ENCODE data around the gene ASPM. TPM values are rescaled to one million over a fixed set of nuclear protein-coding genes. Genes with fewer than 3 reads are reported as not detected.

The ASPM gene
- total and polyA plus RNA-seq, 2 of the 4 experiments (the other 2 are of a cell fraction) = 7.1 to 27.8 TPM

DNA sequence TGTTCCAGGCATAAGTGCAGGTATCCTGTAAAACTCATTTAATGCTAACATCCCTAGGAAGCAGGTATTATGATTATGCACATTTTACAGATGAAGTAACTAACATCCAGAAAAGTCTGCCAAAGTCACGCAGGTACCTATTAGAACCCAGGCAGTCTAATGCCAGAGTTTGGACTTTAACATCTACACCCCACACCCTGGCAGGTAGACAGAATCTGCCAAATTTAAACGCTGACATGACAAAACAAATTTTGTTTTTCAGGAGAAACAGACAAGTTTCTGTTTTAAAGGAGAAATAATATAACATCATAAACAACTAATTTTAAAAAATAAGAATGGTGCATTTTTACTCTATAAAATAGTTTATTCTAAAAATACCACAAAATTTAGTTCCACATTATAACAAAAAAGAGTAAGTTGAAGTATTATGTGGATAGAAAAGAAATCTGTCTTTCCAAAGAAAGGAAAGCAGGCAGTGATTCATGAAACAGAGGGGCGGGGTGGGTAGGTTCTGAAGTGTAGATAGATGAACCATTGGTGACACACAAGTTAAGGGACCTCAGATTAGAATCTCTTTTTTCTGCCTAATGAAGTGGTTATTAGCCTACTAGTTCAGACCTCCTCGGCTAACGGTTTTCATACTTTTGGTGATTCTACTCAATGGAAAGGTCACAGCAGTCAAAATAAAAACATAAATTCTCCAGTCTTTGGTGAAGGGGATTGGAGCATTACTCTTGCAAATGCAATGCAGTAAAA lies 1.7 kb downstream of the ASPM start:
- H3K23ac ChIP-seq (ENCODE audit: low read depth, low read length) = peak overlapping the region; percentile 83; the same call in 1 of the 2 replicates
- no peaks in the 10 kb centered on the region for H3K27me3 ChIP-seq (ENCODE audit: control insufficient read depth, insufficient read depth, low read length)
- H3K4ac ChIP-seq (ENCODE audit: low read depth, low read length) = no peak overlapping the region
- ChIA-PET CTCF (no interaction called here), POLR2A (ENCODE audit: unreplicated experiment) (no interaction called here)
- peaks cover 0 to 13% of the 10 kb centered on the region in 2 experiments; a peak in 3 of 4 replicates for H3K79me1 ChIP-seq (ENCODE audit: low read depth in 1 of 2, low read length in 2 of 2)
- H2AK9ac ChIP-seq (replicated peaks; ENCODE audit: low read depth, low read length, poor library complexity) = peak overlapping the region; percentile 80
- in situ Hi-C loops (cut with MboI; ENCODE audit: low sequenced_read_pairs) = no loop called here
- H3K18ac ChIP-seq (ENCODE audit: low read depth, low read length) = no peak overlapping the region
- peak overlapping the region; percentile 99 for H3K4me2 ChIP-seq (ENCODE audit: low read depth, low read length)
- H3K4me3 ChIP-seq (ENCODE audit: insufficient read depth, low read depth, low read length) = peak overlapping the region; percentile 68; the same call in 1 of the 2 replicates
- H2BK5ac ChIP-seq (ENCODE audit: low read depth, low read length, poor library complexity, severe bottlenecking) = peak overlapping the region; percentile 52
- H2AK5ac ChIP-seq (ENCODE audit: low read depth, low read length) = no peak overlapping the region
- no peak overlapping the region for H4K91ac ChIP-seq (ENCODE audit: insufficient read depth, low read depth, low read length)
- TF ChIP-seq MAFK (IDR thresholded peaks at IDR 0.05; ENCODE audit: low read depth, low read length) (peak; percentile 98), RCOR1 (IDR thresholded peaks at IDR 0.05; ENCODE audit: insufficient replicate concordance, low read length) (no peak)
- H3K4me1 ChIP-seq (ENCODE audit: control insufficient read depth, insufficient read depth, low read length) = no peaks in the 10 kb centered on the region; the same call in 1 of the 2 replicates
- BruUV-seq (replicated peaks) = no TSS peak
- no CpG with 5 or more reads among the region's 5 CpGs for WGBS, 2 experiments (ENCODE audit: extremely low coverage in 2 of 2, insufficient read length in 1 of 2)
- H3K9me1 ChIP-seq (ENCODE audit: insufficient read depth, low read length) = no peaks in the 10 kb centered on the region
- peak overlapping the region; percentile 49; the same call in 1 of the 2 replicates for H4K5ac ChIP-seq (ENCODE audit: low read depth, low read length)
- no peak overlapping the region for H2BK15ac ChIP-seq (ENCODE audit: low read depth, low read length)
- H2AFZ ChIP-seq (replicated peaks; ENCODE audit: low read length, poor library complexity) = peak overlapping the region; percentile 72
- no peaks in the 10 kb centered on the region for H3K36me3 ChIP-seq (ENCODE audit: control insufficient read depth, insufficient read depth, low read length)
- H3K56ac ChIP-seq (ENCODE audit: extremely low read depth, insufficient read depth, low read length) = no peak overlapping the region; the same call in 1 of the 2 replicates
- H3K27ac ChIP-seq (ENCODE audit: insufficient read depth, low read length) = peak overlapping the region; percentile 9; the same call in 1 of the 2 replicates
- intact Hi-C loops (cut with micrococcal nuclease) = loop anchor here (5.0 kb wide), 1 partner anchor 317 kb away; no protein-coding TSS in a partner anchor
- H2BK120ac ChIP-seq (ENCODE audit: low read depth, low read length) = no peak overlapping the region
- ATAC-seq (ENCODE audit: low read depth) (peak; percentile 6; the same call in 1 of the 2 replicates), DNase-seq (peak; percentile 34)
- dilution Hi-C loops (cut with HindIII; ENCODE audit: low sequenced_read_pairs, unreplicated experiment) = no loop called here
- H3K14ac ChIP-seq (replicated peaks; ENCODE audit: low read depth, low read length) = peak overlapping the region; percentile 74; the same call in 1 of the 2 replicates
- H3K9ac ChIP-seq (ENCODE audit: low read depth, low read length) = peak overlapping the region; percentile 67; the same call in 1 of the 2 replicates
- H4K20me1 ChIP-seq (ENCODE audit: insufficient read depth, low read length) = no peaks in the 10 kb centered on the region
- 0 out of 2 replicates have a peak overlapping the region, but pooled peaks have one; percentile 30 for H2BK20ac ChIP-seq (ENCODE audit: low read depth, low read length)
- no peak overlapping the region; a peak in 1 of 4 replicates for H4K8ac ChIP-seq (ENCODE audit: low read depth in 2 of 2, low read length in 2 of 2)
- H3K9me3 ChIP-seq (ENCODE audit: control insufficient read depth, insufficient read depth, low read length) = no peaks in the 10 kb centered on the region

Measured in IMR-90 (cell line).